ENCODE measurements around the gene C16orf78.

- TF ChIP-seq, protein P1, sequence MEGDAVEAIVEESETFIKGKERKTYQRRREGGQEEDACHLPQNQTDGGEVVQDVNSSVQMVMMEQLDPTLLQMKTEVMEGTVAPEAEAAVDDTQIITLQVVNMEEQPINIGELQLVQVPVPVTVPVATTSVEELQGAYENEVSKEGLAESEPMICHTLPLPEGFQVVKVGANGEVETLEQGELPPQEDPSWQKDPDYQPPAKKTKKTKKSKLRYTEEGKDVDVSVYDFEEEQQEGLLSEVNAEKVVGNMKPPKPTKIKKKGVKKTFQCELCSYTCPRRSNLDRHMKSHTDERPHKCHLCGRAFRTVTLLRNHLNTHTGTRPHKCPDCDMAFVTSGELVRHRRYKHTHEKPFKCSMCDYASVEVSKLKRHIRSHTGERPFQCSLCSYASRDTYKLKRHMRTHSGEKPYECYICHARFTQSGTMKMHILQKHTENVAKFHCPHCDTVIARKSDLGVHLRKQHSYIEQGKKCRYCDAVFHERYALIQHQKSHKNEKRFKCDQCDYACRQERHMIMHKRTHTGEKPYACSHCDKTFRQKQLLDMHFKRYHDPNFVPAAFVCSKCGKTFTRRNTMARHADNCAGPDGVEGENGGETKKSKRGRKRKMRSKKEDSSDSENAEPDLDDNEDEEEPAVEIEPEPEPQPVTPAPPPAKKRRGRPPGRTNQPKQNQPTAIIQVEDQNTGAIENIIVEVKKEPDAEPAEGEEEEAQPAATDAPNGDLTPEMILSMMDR (IDR thresholded peaks at IDR 0.05; ENCODE audit: insufficient read depth, low read depth, low read length) = no peak
- TF ChIP-seq EZH2 (IDR thresholded peaks at IDR 0.05; ENCODE audit: insufficient read depth, low read length) = no peak
Measured at GRCh38 chr16:49377196-49377755, 3.7 kb downstream of the C16orf78 start.
